Left cardiac atrium (tissue), 4 donors: ENCODE results near the gene ADGRL3. TPM values are rescaled to one million over a fixed set of nuclear protein-coding genes. Genes with fewer than 3 reads are reported as not detected.
A peak's percentile ranks its signal among the peaks of the same experiment; 100 is the strongest.
"Not testable (repeated sequence)": the region's sequence is repeated elsewhere in the genome, so short reads cannot be mapped to it uniquely, and the experiment has no call there.

ENCODE experiments used
- ATAC-seq, 2 donors: fragments of 200-7000 bp; cut with Tn5 transposase; one replicate each; pipeline ENCODE4 v1.9.1; 2020; ENCODE audit warnings: mild to moderate bottlenecking in 2 of 2, moderate library complexity in 2 of 2
- DNase-seq: peaks from one replicate; pipeline ENCODE4 v3.0.0-alpha.2; 2020
- intact Hi-C, 2 donors: fragments of 100-400 bp; cut with DNase I; formaldehyde crosslinking; loops; one replicate each; pipeline versions ENCODE4 v1.14.1 to v1.15.1; 2022 to 2023
- total RNA-seq, 2 donors: library from RNA; stranded (reverse); fragmentation: NEBNext Ultra II Directional; extraction: Animal tissue kit (Norgen Biotek cat#: 25700); gene quantifications; one replicate each; pipeline ENCODE4 v1.2.1, GENCODE V29; 2021
- donor health status: DM: no; HTN: yes; CAD: no.
- donor health status: DM: no; HTN: yes; CAD: no; lungs with severe emphysema.
- donor health status: DM: yes; HTN: yes; CAD: no.
- donor health status: Dilated cardiomyopathy.

Gene ADGRL3
- total RNA-seq, 2 donors from 2014 or later: 3.7 to 4.9 TPM

DNA sequence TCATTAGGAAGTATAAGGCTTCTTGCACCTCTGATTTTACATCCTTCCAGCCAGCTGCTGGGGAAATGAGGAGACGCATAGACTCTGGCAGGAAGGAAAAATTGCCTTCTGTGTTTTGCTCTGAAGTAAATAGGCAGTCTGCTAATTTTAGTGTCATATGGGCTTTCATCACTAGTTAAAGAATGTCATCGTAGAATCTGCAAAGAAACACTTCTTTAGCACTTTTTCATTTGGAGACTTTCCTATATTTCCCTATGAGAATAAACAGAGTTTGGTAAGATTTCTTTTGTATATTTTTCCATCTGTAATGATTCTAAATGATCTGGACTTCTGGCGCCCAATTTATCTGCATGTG lies 3.3 kb downstream of the ADGRL3 start:
- ATAC-seq (no peak), DNase-seq (no peak)
- intact Hi-C loops: no loop called here

GRCh38 chr4:61204353-61205060 lies 4.4 kb downstream of the ADGRL3 start:
- no peak for ATAC-seq
- no peak for DNase-seq
- intact Hi-C loops: no loop called here

- intact Hi-C loops: no loop called here
- no peak for ATAC-seq
- no peak for DNase-seq
Measured at GRCh38 chr4:61205066-61205465, 4.9 kb downstream of the ADGRL3 start.

- ATAC-seq, intact Hi-C loops, DNase-seq: not testable (repeated sequence)
Measured at GRCh38 chr4:61207156-61207555, 7.0 kb downstream of the ADGRL3 start.

- DNase-seq: no peak
- ATAC-seq: no peak
- intact Hi-C loops: no loop called here
Measured at GRCh38 chr4:61210186-61210939, 10.2 kb downstream of the ADGRL3 start.

DNA sequence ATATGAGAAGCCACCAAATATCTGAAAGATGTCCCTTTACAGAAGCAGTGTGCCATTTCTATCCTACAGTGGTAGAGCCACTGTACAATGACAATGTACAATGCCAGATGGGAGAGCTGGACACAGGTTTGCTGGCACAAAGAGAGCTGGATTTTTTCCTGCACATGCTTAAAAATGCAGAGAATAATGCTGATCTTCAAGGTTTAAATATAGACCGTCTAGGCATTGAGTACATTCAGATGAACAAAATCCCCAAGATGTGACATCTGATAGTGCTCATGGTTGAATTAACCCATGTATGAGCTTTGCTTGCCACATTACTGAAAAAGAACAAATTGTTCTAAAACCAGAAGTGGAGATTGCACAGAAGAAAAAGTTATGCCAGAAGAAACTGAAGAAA lies 11.7 kb downstream of the ADGRL3 start:
- ATAC-seq (no peak), DNase-seq (no peak)
- intact Hi-C loops: no loop called here

GRCh38 chr4:61212788-61213187 lies 12.7 kb downstream of the ADGRL3 start:
- ATAC-seq (no peak), DNase-seq (no peak)
- intact Hi-C loops: no loop called here

- DNase-seq: no peak
- no peak for ATAC-seq
- intact Hi-C loops: no loop called here
Measured at GRCh38 chr4:61214680-61215079, 14.6 kb downstream of the ADGRL3 start.

DNA sequence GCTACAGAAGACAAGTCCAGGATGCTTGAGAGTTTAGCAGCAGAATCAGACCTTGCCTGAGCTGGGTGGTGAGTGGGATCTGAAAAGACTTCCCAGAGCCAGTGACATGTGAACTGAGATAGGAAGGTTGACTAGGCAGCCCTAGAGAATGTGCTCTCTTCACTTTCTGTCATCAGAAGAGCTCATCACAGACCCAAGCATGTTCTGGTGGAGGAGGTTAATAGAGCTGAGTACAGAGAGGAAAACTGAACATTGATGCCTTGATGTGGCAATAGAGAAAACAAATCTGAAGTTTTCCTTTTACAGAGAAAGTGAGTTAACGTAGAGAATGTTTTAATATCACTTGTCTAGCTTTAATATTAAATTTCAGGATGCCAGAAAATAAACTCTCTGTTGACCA lies 17.1 kb downstream of the ADGRL3 start:
- no peak for DNase-seq
- no peak for ATAC-seq
- intact Hi-C loops: no loop called here

GRCh38 chr4:61220556-61220955 lies 20.4 kb downstream of the ADGRL3 start:
- DNase-seq: no peak
- ATAC-seq: no peak
- intact Hi-C loops: no loop called here

GRCh38 chr4:61223385-61223784 lies 23.3 kb downstream of the ADGRL3 start:
- no peak for DNase-seq
- intact Hi-C loops: no loop called here
- no peak for ATAC-seq

GRCh38 chr4:61224573-61224972 lies 24.4 kb downstream of the ADGRL3 start:
- no peak for ATAC-seq
- DNase-seq: no peak
- intact Hi-C loops: no loop called here

DNA sequence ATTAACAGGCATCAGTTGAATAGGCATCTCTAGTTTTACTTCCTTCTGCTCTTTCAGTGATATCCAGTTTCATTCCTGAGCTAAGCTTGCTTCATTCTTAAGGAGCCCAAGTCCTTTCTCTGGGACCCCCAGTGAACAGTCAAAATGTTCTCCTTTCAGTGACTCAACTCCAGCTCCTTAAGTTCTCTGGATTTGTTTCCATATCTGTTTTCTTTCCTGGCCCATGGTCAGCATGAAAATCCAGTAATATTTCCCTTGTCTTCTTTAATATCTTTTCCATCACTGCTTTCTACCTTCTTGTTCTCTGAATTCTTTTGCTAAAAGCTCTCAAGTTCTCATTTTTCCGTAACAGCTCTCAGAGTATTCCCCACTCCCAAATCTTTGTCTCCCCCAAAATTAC lies 25.5 kb downstream of the ADGRL3 start:
- DNase-seq: no peak
- intact Hi-C loops: no loop called here
- no peak for ATAC-seq

- ATAC-seq: no peak
- intact Hi-C loops: no loop called here
- DNase-seq: no peak
Measured at GRCh38 chr4:61231421-61231820, 31.3 kb downstream of the ADGRL3 start.

DNA sequence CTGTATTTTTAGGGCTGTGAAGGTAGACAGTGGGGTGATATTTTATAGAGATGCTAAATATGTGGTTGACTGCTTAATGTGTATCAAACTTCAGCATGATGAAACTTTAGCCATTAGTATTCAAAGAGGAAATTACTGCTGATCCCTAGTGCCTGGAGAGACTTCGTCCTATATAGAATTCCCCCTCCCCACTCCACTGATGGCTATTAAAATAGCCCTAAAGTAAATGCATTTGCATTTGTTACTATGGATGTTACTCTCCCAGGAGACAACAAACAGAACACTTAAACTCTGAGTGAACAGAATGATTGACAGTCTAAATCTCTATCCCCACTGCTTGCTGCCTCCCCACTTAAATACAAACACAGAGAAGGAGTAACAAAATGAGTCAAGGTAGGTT lies 39.1 kb downstream of the ADGRL3 start:
- intact Hi-C loops: no loop called here

DNA sequence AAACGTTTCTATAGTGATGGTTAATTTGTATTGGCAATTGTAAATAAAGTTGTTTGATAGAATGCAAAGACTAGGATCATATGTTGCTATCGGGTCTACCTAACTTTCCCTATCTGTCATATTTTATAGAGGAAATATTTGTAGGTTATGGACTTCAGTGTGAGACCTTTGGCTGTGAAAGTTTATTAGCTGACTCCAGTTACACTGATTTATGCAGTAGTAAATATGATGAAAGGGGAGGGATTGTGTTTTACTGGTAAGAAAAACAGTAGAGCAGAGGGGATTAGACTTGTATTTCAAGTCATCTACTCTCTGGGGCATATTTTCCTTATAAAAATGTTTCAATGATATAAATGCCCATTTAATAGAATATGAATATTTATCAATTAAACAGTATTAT lies 43.8 kb downstream of the ADGRL3 start:
- no peak for DNase-seq
- intact Hi-C loops: no loop called here
- ATAC-seq: no peak

More for the DNA sequence above, 39.1 kb downstream of the ADGRL3 start:
- DNase-seq: no peak
- no peak for ATAC-seq

- intact Hi-C loops: no loop called here
- DNase-seq (no peak), ATAC-seq (no peak)
Measured at GRCh38 chr4:61245069-61245714, 45.1 kb downstream of the ADGRL3 start.

GRCh38 chr4:61246034-61246433 lies 45.9 kb downstream of the ADGRL3 start:
- intact Hi-C loops: no loop called here
- peak in 1 of 2 donors; percentile 39 for ATAC-seq
- no peak for DNase-seq

DNA sequence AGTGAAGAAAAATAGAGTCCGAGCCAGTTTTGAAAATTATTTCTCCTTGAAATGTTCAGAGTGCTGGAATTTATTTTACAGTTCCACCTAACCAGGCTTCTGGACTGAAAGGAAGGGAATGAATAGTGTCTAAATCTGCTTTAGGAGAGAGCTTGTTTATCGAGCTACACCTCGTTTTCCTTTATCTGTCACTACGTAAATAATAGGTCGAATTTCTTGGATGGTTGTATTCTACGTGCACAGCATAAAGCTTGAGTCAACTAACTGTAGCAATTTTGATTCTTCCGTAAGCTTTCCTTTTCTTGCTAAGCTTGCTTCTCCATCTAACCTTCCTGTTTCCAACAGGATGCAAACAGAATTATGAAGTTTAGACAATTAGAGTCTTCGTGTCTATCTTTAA lies 48.6 kb downstream of the ADGRL3 start:
- intact Hi-C loops: no loop called here
- ATAC-seq: no peak
- no peak for DNase-seq

- intact Hi-C loops: no loop called here
- no peak for DNase-seq
- no peak for ATAC-seq
Measured at GRCh38 chr4:61251129-61251528, 51.0 kb downstream of the ADGRL3 start.

DNA sequence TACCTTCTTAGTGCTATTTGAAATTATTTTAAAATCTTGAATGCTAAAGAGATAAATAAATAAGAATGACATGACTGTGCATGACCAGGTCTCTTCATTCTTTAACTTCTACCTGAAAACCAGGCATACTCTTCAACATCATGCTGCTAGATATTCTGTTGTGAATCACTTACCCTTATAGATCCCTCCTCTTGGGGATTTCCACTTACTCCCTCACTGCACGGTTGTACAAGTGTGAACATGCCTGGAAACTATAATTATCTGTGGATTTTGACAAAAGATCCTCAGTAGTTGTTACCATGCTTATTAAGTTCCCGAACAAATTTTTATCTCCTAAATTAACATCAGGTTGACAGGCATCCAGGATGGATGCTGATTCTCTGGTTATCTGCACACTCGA lies 54.3 kb downstream of the ADGRL3 start:
- DNase-seq (no peak), ATAC-seq (no peak)
- intact Hi-C loops: no loop called here
